GM21825 (cell line): ENCODE measurements around the gene TRPV4.
A peak's percentile ranks its signal among the peaks of the same experiment; 100 is the strongest.
"Not testable (repeated sequence)": the region's sequence is repeated elsewhere in the genome, so short reads cannot be mapped to it uniquely, and the experiment has no call there.

ENCODE experiments used
- ATAC-seq: cut with Tn5 transposase; IDR thresholded peaks from one replicate; pipeline ENCODE4 v1.9.1; 2021; ENCODE audit warnings: mild to moderate bottlenecking, moderate library complexity; ENCODE audit not compliant: unreplicated experiment

Gene TRPV4

GRCh38 chr12:109833307-109834189 is at the start of gene TRPV4:
TRPV4 (minus strand) TSS chr12:109833398; CDS start chr12:109814796, 18,602 bp downstream.
- no peak for ATAC-seq

GRCh38 chr12:109881752-109882151 is 48.6 kb upstream of the TRPV4 start:
- no peak for ATAC-seq

- no peak for ATAC-seq
Observed at GRCh38 chr12:109880938-109881337, 47.7 kb upstream of the TRPV4 start.

GRCh38 chr12:109880043-109880931 is 47.1 kb upstream of the TRPV4 start, which contains the start of gene GLTP:
GLTP (minus strand) TSS chr12:109880541; CDS start chr12:109880374, 167 bp downstream.
- peak; percentile 94 for ATAC-seq

GRCh38 chr12:109879351-109880042 is 46.3 kb upstream of the TRPV4 start:
- no peak for ATAC-seq

GRCh38 chr12:109878749-109879148 is 45.6 kb upstream of the TRPV4 start:
- no peak for ATAC-seq

GRCh38 chr12:109878247-109878625 is 45.0 kb upstream of the TRPV4 start:
- ATAC-seq = no peak

GRCh38 chr12:109877504-109878246 is 44.5 kb upstream of the TRPV4 start:
- no peak for ATAC-seq

GRCh38 chr12:109876406-109876805 is 43.2 kb upstream of the TRPV4 start:
- no peak for ATAC-seq

GRCh38 chr12:109875572-109876131 is 42.5 kb upstream of the TRPV4 start:
- ATAC-seq = no peak

- no peak for ATAC-seq
Observed at GRCh38 chr12:109873653-109874052, 40.5 kb upstream of the TRPV4 start.

GRCh38 chr12:109871668-109872314 is 38.6 kb upstream of the TRPV4 start:
- no peak for ATAC-seq

GRCh38 chr12:109870648-109871047 is 37.5 kb upstream of the TRPV4 start:
- no peak for ATAC-seq

- no peak for ATAC-seq
Observed at GRCh38 chr12:109868182-109869051, 35.2 kb upstream of the TRPV4 start.

GRCh38 chr12:109864916-109865315 is 31.7 kb upstream of the TRPV4 start:
- ATAC-seq = no peak

- no peak for ATAC-seq
Observed at GRCh38 chr12:109863847-109864712, 30.9 kb upstream of the TRPV4 start.

- not testable (repeated sequence) for ATAC-seq
Observed at GRCh38 chr12:109862491-109862890, 29.3 kb upstream of the TRPV4 start.
